HG03097 (cell line): ENCODE results near the gene KRTAP5-7.
"Not testable (repeated sequence)": the region's sequence is repeated elsewhere in the genome, so short reads cannot be mapped to it uniquely, and the experiment has no call there.

Experiments
- ATAC-seq: cut with Tn5 transposase; IDR thresholded peaks from one replicate; pipeline ENCODE4 v1.9.1; 2021; ENCODE audit not compliant: unreplicated experiment, low FRiP score

The KRTAP5-7 gene

GRCh38 chr11:71554996-71555395, 27.9 kb downstream of the KRTAP5-7 start:
- no peak for ATAC-seq

GRCh38 chr11:71555508-71555907, 28.4 kb downstream of the KRTAP5-7 start:
- no peak for ATAC-seq

GRCh38 chr11:71556018-71556417, 29.0 kb downstream of the KRTAP5-7 start:
- ATAC-seq: no peak

- ATAC-seq: no peak
These were observed 30.2 kb downstream of the KRTAP5-7 start for GRCh38 chr11:71557257-71557656.

- no peak for ATAC-seq
These were observed 31.9 kb downstream of the KRTAP5-7 start for GRCh38 chr11:71558996-71559395.

GRCh38 chr11:71562120-71562519, 35.1 kb downstream of the KRTAP5-7 start:
- no peak for ATAC-seq

- no peak for ATAC-seq
These were observed 36.3 kb downstream of the KRTAP5-7 start for GRCh38 chr11:71563406-71563805.

GRCh38 chr11:71564430-71564829, 37.4 kb downstream of the KRTAP5-7 start:
- no peak for ATAC-seq

GRCh38 chr11:71565263-71565662, 38.2 kb downstream of the KRTAP5-7 start, which contains the start of gene KRTAP5-10:
TSS of gene KRTAP5-10 (plus strand) at chr11:71565563. CDS start at chr11:71565588, 25 bp downstream.
- no peak for ATAC-seq

- ATAC-seq: no peak
These were observed 39.1 kb downstream of the KRTAP5-7 start for GRCh38 chr11:71566081-71566620.

GRCh38 chr11:71566626-71567599, 39.8 kb downstream of the KRTAP5-7 start:
- ATAC-seq: not testable (repeated sequence)

- not testable (repeated sequence) for ATAC-seq
These were observed 40.6 kb downstream of the KRTAP5-7 start for GRCh38 chr11:71567633-71568032.

- ATAC-seq: no peak
These were observed 41.8 kb downstream of the KRTAP5-7 start for GRCh38 chr11:71568704-71569349.

- not testable (repeated sequence) for ATAC-seq
These were observed 44.2 kb downstream of the KRTAP5-7 start for GRCh38 chr11:71571101-71571850.

- no peak for ATAC-seq
These were observed 45.7 kb downstream of the KRTAP5-7 start for GRCh38 chr11:71572811-71573210.

- no peak for ATAC-seq
These were observed 47.4 kb downstream of the KRTAP5-7 start for GRCh38 chr11:71574418-71574817.

GRCh38 chr11:71575723-71576424, 48.8 kb downstream of the KRTAP5-7 start:
- no peak for ATAC-seq

- ATAC-seq: not testable (repeated sequence)
These were observed 49.8 kb downstream of the KRTAP5-7 start for GRCh38 chr11:71576688-71577465.

- no peak for ATAC-seq
These were observed 50.5 kb downstream of the KRTAP5-7 start for GRCh38 chr11:71577469-71578004.
